GM13976 (cell line): ENCODE measurements around the gene GJA4.

Experiments used
- DNase-seq: peaks from one replicate; pipeline ENCODE4 v3.0.0; 2012; ENCODE audit warnings: low spot score
- in situ Hi-C: fragments of 300-500 bp; cut with MboI; formaldehyde crosslinking; loops from one replicate; pipeline ENCODE4 v1.12.0; 2022; ENCODE audit warnings: low sequenced_read_pairs, mixed read lengths, inconsistent platforms; ENCODE audit not compliant: unreplicated experiment
- TF ChIP-seq, protein P1 (sequence below): IDR thresholded peaks from 2 replicates; pipeline ENCODE4 v1.5.1; 2012; ENCODE audit warnings: borderline replicate concordance, mild to moderate bottlenecking; ENCODE audit not compliant: insufficient read depth; ENCODE audit errors: extremely low read depth, missing control alignments, control extremely low read depth

GJA4 gene

DNA sequence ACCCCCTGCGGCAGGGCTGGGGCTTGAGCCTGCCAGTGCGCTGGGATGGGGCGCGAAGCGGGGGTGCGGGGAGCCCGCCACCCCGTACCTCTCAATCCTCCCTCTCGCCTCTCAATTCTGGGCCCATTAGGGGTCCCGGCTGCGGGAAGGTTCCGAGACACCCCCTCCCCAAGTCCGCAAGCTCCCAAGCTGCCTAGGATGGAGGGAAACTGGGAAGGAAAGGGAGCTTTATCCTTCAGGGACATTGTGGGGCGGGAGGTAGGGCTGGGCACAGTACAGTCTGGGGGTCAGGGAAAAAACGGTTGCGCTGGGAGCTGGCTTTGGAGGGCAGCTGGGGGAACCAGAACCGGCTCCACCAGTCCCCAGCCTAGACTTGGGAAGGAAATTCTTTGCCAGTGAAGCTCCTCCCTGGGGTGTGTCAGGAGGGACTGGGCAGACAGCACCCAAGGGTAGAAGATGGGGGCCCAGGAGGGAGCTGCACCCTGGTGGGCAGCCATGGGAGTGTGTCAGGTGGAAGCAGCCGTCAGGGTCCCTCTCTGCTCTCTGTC, 10.9 kb upstream of the GJA4 start:
- no peak for DNase-seq
- TF ChIP-seq, protein P1, sequence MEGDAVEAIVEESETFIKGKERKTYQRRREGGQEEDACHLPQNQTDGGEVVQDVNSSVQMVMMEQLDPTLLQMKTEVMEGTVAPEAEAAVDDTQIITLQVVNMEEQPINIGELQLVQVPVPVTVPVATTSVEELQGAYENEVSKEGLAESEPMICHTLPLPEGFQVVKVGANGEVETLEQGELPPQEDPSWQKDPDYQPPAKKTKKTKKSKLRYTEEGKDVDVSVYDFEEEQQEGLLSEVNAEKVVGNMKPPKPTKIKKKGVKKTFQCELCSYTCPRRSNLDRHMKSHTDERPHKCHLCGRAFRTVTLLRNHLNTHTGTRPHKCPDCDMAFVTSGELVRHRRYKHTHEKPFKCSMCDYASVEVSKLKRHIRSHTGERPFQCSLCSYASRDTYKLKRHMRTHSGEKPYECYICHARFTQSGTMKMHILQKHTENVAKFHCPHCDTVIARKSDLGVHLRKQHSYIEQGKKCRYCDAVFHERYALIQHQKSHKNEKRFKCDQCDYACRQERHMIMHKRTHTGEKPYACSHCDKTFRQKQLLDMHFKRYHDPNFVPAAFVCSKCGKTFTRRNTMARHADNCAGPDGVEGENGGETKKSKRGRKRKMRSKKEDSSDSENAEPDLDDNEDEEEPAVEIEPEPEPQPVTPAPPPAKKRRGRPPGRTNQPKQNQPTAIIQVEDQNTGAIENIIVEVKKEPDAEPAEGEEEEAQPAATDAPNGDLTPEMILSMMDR = no peak
- in situ Hi-C loops = no loop called here

DNA sequence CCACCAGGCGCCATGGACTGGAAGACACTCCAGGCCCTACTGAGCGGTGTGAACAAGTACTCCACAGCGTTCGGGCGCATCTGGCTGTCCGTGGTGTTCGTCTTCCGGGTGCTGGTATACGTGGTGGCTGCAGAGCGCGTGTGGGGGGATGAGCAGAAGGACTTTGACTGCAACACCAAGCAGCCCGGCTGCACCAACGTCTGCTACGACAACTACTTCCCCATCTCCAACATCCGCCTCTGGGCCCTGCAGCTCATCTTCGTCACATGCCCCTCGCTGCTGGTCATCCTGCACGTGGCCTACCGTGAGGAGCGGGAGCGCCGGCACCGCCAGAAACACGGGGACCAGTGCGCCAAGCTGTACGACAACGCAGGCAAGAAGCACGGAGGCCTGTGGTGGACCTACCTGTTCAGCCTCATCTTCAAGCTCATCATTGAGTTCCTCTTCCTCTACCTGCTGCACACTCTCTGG, 8.0 kb upstream of the GJA4 start:
- TF ChIP-seq, protein P1 = no peak
- in situ Hi-C loops = loop anchor here (5.0 kb wide), 1 partner anchor 68 kb away; no protein-coding TSS in a partner anchor
- DNase-seq = no peak

DNA sequence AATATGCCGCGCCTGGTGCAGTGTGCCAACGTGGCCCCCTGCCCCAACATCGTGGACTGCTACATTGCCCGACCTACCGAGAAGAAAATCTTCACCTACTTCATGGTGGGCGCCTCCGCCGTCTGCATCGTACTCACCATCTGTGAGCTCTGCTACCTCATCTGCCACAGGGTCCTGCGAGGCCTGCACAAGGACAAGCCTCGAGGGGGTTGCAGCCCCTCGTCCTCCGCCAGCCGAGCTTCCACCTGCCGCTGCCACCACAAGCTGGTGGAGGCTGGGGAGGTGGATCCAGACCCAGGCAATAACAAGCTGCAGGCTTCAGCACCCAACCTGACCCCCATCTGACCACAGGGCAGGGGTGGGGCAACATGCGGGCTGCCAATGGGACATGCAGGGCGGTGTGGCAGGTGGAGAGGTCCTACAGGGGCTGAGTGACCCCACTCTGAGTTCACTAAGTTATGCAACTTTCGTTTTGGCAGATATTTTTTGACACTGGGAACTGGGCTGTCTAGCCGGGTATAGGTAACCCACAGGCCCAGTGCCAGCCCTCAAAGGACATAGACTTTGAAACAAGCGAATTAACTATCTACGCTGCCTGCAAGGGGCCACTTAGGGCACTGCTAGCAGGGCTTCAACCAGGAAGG, 7.4 kb upstream of the GJA4 start:
- in situ Hi-C loops = loop anchor here (5.0 kb wide), 1 partner anchor 67 kb away; no protein-coding TSS in a partner anchor
- DNase-seq = no peak
- TF ChIP-seq, protein P1 = no peak

DNA sequence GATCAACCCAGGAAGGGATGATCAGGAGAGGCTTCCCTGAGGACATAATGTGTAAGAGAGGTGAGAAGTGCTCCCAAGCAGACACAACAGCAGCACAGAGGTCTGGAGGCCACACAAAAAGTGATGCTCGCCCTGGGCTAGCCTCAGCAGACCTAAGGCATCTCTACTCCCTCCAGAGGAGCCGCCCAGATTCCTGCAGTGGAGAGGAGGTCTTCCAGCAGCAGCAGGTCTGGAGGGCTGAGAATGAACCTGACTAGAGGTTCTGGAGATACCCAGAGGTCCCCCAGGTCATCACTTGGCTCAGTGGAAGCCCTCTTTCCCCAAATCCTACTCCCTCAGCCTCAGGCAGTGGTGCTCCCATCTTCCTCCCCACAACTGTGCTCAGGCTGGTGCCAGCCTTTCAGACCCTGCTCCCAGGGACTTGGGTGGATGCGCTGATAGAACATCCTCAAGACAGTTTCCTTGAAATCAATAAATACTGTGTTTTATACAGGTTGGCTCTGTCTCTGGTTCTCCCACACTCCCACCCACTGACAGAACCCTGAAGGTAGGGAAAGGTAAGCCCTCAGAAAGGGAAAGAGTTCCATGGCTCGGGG, 6.8 kb upstream of the GJA4 start:
- in situ Hi-C loops = loop anchor here (5.0 kb wide), 1 partner anchor 66 kb away; no protein-coding TSS in a partner anchor
- no peak for DNase-seq
- TF ChIP-seq, protein P1 = no peak

DNA sequence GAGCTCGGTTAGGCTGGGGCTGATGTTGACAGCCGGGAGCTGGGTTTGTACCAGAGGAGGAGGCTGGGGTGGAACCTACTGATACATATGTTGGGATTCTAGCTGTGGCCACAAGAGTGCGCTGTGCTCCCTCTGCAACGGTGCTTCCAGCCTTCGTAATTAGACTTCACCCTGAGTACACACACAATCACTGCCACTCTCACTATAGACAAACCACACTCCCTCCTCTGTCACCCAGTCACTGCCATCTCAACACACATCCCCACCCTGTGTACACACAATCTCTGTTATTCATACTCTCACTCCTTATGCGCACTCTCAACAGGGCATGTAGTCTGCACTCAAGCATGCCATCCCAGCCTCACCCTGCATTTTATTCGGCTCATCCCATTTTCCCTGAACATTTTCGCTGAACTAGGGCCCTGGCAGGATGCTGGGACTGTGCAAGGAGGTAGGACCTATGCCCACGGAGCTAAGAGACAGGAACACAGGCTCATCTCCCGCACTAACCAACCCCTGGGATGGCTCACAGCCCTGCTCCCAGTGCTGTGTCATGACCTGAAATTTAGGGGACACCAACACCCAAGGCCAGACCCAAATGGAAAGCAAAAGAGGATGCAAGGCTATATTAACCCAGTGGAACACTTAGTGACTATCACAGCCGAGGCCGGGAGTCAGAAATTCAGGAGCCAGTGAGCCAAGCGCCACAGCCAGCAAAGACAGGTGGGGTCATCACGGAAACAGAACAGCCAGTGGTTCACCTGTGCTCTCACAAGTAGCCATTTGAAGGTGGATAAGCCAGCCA, 6.1 kb upstream of the GJA4 start:
- peak; percentile 85 for DNase-seq
- TF ChIP-seq, protein P1 = peak; percentile 88
- in situ Hi-C loops = loop anchor here (5.0 kb wide), 1 partner anchor 66 kb away; no protein-coding TSS in a partner anchor

DNA sequence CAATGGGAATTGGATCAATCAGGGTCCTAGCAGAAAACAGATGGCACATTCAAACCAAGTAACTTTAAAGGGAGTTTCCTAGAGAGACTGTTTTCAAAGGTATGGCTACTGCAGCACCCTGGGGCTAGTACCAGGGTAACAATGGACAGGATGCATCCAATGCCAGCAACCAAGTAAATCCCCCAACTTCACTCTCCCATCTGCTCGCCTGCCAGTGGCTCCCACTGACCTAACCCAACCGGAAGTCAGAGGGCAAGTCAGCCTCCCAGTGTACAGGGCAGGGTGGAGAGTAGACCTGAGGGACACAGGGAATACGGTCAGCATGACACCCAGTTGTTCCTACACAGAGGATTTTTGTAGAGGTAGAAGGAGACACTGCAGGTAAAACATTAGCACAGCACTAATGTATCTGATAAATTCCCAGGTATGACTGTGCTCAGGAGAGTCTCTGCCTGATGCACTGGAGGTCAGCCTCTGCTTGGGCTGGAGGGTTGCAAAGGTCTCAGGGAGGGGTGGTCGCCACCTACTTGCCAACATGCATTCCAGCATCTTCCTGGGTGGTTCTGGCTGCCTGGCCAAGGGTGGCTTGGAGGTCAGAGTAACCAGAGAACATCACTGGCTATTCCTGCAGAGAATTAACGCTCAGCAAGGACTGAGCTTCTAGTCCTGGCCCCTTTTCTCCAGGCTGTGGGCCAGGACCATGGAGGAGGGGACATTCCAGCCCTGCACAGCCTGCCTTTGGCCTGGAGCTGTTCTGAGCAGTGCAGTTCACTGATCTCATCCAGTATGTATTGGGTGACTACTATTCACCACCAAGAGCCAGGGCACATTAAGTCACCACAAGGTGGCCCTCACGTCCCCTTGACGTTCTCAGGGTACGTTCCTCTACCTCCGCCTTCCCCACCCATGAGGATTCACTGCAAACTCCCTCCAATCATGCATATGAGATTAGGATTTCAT, 5.1 kb upstream of the GJA4 start:
- no peak for DNase-seq
- TF ChIP-seq, protein P1 = peak; percentile 8
- in situ Hi-C loops = loop anchor here (5.0 kb wide), 1 partner anchor 65 kb away; no protein-coding TSS in a partner anchor
